C4-2B (cell line): ENCODE data around the gene TEX44.
A peak's percentile ranks its signal among the peaks of the same experiment; 100 is the strongest.

Experiments
- H3K27ac ChIP-seq: fragments of 450-650 bp; 2 replicates; pipeline ENCODE4 v1.5.1; 2017
- ZFX ChIP-seq: fragments of 450-650 bp; IDR thresholded peaks from 2 replicates; pipeline ENCODE4 v1.6.1; 2017
- TF ChIP-seq, protein P1 (sequence below): fragments of 450-650 bp; conservative IDR thresholded peaks from 2 replicates; pipeline ENCODE4 v1.5.1; 2017; ENCODE audit warnings: mild to moderate bottlenecking

The TEX44 gene

GRCh38 chr2:231612456-231613330, 20.0 kb downstream of the TEX44 start:
- H3K27ac ChIP-seq = peak overlapping the region; percentile 5; the same call in 1 of the 2 replicates
- TF ChIP-seq, protein P1, sequence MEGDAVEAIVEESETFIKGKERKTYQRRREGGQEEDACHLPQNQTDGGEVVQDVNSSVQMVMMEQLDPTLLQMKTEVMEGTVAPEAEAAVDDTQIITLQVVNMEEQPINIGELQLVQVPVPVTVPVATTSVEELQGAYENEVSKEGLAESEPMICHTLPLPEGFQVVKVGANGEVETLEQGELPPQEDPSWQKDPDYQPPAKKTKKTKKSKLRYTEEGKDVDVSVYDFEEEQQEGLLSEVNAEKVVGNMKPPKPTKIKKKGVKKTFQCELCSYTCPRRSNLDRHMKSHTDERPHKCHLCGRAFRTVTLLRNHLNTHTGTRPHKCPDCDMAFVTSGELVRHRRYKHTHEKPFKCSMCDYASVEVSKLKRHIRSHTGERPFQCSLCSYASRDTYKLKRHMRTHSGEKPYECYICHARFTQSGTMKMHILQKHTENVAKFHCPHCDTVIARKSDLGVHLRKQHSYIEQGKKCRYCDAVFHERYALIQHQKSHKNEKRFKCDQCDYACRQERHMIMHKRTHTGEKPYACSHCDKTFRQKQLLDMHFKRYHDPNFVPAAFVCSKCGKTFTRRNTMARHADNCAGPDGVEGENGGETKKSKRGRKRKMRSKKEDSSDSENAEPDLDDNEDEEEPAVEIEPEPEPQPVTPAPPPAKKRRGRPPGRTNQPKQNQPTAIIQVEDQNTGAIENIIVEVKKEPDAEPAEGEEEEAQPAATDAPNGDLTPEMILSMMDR = peak; percentile 94
- TF ChIP-seq ZFX = no peak

DNA sequence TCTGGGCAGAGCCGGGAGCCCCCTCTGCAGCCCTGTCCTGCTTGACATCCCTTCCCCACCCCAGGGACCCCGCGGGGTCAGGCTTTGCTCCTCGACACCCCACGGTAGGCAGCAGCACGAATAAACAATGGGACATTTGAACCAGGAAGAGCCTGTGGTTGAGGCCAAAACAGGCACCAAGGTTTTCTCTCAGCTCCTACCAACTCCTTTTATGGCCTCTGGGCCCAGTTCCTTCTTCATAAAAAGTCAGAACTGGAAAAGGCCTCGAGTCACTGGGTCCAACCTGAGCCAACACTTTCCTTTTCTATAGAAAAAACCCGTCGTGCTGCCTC, 20.6 kb downstream of the TEX44 start:
- peak overlapping the region; percentile 3; the same call in 1 of the 2 replicates for H3K27ac ChIP-seq
- TF ChIP-seq, protein P1 = no peak
- no peak for TF ChIP-seq ZFX

DNA sequence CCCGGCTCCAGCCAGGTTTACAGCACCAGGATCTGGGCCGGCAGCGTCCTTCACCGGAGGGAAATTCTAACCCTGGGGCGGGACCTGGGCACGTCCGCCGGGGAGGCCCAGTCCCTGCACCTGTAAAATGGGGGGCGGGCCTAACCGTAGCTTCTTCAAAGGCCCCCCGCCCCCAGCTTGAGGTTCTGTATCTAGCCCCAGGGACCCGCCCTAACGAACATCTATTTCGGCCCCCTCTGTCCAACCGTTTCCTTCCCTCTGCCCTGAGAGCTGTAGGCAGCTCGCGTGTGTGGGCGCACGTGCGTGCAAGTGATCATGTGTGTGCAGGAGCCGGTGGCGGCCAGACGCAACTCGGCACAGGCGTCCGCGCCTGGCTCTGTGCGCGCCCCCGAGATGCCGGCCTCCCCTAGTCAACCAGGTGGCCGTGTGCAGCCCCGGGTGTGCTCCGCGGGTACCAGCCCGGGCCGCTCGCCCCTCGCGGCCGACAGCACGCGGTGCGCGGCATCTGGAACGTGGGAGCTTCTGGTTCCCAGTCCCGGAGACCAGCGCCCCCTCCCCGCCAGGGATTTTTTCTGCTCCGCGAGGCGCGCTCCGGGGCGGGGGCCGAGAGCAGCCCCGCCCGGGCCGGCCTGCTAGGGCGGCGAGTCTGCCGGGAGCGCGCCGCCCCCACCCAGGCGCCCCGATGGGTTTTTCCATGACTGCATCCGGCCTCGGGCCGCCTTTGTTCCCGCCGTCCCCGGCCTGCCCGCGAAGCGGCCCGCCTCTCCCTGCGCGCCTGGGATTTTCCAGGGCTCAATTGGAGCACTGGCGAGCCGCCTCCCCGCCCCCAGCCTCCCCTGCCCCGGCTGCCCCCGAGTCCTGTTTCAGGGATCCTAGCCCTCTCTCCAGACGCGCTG, 21.2 kb downstream of the TEX44 start:
- TF ChIP-seq, protein P1 = no peak
- TF ChIP-seq ZFX = no peak
- H3K27ac ChIP-seq = peak overlapping the region; percentile 3; the same call in 1 of the 2 replicates

- no peak overlapping the region for H3K27ac ChIP-seq
- TF ChIP-seq ZFX = no peak
- TF ChIP-seq, protein P1 = no peak
Measured at GRCh38 chr2:231614559-231615057, 21.9 kb downstream of the TEX44 start.

GRCh38 chr2:231615058-231615671, 22.5 kb downstream of the TEX44 start:
- no peak overlapping the region for H3K27ac ChIP-seq

DNA sequence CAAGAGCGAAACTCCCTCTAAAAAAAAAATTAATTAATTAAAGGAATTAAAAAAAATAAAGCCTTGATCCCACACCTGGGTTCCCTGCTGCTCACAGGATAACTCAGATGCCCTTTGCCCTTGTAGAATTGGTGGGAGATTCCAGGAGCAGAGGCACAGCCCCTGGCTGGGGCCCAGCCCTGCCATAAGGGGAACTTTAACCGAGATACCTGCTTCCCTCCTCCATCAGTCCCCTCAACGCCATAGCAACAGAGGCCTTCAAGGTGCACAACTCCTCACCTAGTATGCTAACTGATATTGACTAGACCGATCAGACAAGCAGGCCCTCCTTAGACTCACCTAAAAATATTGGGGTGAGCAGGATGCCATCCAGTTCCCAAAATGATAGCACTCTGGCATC, 23.6 kb downstream of the TEX44 start:
- no peak overlapping the region for H3K27ac ChIP-seq
- TF ChIP-seq, protein P1 = no peak

More at GRCh38 chr2:231615058-231615671, 22.5 kb downstream of the TEX44 start:
- TF ChIP-seq ZFX = no peak
- TF ChIP-seq, protein P1 = no peak
